Coronary artery (tissue), 2 donors: ENCODE data around the gene CNKSR3.
A peak's percentile ranks its signal among the peaks of the same experiment; 100 is the strongest.

Experiments used
- DNase-seq: peaks from one replicate; pipeline ENCODE4 v3.0.0-alpha.2; 2017; ENCODE audit warnings: low spot score
- H3K27ac ChIP-seq, 2 donors: fragments of 200-600 bp; sonication (generic); one replicate each; pipeline ENCODE4 v1.5.1; 2016 to 2019
- H3K4me3 ChIP-seq: fragments of 200-600 bp; sonication (generic); 2 replicates; pipeline ENCODE4 v1.5.1; 2016; ENCODE audit warnings: mild to moderate bottlenecking, moderate library complexity
- TF ChIP-seq, protein P1 (sequence below): fragments of 200-600 bp; sonication (generic); IDR thresholded peaks from one replicate; pipeline ENCODE4 v1.5.1; 2019; ENCODE audit warnings: antibody characterized with exemption

Gene CNKSR3

DNA sequence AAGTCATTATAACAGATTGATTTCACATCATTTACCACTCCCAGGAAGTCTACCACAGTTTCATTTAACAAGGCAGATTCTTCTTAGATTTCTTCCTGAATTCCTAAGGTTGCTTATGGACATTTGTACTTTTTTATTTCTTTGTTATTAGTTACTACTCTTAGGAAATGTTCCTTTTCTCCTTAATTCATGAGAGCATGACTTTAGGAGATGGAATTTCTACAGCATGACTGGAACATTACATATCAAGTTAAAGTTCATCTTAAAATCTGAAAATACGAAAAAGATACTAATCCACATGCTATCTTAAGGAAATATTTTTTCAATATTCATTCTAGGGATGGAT, 22.3 kb downstream of the CNKSR3 start:
- no peak for DNase-seq
- TF ChIP-seq, protein P1, sequence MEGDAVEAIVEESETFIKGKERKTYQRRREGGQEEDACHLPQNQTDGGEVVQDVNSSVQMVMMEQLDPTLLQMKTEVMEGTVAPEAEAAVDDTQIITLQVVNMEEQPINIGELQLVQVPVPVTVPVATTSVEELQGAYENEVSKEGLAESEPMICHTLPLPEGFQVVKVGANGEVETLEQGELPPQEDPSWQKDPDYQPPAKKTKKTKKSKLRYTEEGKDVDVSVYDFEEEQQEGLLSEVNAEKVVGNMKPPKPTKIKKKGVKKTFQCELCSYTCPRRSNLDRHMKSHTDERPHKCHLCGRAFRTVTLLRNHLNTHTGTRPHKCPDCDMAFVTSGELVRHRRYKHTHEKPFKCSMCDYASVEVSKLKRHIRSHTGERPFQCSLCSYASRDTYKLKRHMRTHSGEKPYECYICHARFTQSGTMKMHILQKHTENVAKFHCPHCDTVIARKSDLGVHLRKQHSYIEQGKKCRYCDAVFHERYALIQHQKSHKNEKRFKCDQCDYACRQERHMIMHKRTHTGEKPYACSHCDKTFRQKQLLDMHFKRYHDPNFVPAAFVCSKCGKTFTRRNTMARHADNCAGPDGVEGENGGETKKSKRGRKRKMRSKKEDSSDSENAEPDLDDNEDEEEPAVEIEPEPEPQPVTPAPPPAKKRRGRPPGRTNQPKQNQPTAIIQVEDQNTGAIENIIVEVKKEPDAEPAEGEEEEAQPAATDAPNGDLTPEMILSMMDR = no peak
- H3K4me3 ChIP-seq = no peak overlapping the region
- no peak overlapping the region for H3K27ac ChIP-seq

DNA sequence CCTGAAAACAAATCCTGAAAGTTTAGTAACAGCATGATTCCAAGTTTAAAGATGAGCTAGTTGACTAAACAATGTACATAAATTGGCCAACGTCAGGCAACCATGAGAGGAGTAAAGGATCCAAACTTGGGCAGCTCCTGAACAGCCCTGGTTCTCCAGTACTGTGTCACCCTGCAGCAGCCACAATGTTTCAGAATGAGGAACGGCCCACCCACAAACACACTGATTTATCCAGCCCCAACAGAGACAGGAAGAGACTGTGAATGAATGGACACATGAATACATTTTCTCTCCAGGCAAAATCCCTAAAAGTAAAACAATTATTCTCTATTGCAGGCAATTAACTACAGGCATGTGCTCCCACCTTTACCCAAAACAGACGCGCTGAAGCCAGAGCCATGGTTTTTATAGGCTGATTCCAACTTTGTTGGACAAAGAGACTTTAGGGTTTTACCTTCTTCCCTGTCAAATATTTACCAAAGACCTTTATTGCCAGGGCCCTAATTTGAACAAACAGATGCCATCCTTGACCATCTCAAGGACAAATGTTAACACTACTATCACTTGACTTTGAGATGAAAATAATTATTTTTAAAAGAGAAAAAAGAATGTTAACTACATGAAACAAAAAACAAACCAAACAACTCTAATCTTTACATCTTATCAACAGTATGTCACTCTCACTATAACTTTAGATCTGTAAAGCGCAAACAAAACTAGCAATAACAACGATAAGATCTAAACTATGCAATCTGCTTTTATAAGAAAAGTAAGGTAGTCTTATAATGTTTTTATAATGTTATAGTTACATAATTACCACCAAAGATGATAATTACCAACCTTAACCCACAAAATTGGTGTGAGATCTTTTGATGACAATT, 22.9 kb downstream of the CNKSR3 start:
- DNase-seq = no peak
- no peak overlapping the region for H3K4me3 ChIP-seq
- TF ChIP-seq, protein P1 = no peak
- H3K27ac ChIP-seq = no peak overlapping the region

DNA sequence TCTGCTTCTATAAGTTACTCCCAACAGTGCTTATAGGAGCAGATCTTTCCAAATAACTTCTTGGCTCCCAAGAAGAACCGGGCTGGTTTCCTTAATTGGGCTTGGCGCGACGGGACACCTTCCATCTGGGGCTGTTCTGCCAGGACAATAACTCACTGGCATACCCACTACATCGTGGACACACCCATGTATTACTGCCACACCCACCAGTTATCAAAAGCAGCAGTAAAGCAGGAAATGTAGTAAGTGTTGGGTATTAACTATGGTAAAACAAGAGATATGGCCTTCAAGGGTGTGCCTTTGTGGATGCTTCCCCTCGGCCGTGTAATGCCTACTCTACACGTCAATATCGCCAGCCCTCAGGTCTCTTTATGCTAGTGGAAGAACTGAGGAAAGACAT, 24.7 kb downstream of the CNKSR3 start:
- no peak for DNase-seq
- TF ChIP-seq, protein P1 = no peak
- no peak overlapping the region for H3K4me3 ChIP-seq
- no peak overlapping the region for H3K27ac ChIP-seq

GRCh38 chr6:154484942-154485341, 25.5 kb downstream of the CNKSR3 start:
- DNase-seq = no peak
- TF ChIP-seq, protein P1 = no peak
- H3K4me3 ChIP-seq = no peak overlapping the region
- no peak overlapping the region for H3K27ac ChIP-seq

DNA sequence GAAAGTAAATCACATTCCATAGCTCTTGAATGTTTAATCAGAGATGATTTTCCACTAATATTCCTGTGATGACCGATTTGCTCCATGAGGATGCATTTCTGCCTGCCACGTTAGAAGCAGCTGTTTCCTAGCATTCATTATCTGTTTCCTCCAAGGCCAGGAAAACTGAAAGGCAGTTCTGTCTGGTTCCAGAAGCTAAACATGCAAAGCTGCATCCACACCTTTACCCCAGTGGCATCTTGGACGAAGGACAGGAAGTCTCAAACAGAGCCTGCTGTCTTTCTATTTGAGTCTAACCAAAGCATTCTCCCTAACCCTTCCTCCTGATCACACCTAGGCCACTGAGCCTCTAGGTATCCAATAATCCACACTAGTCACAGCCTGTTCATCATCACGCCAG, 27.6 kb downstream of the CNKSR3 start:
- no peak for DNase-seq
- Histone ChIP-seq H3K27ac (peak overlapping the region in 1 of 2 donors; percentile 50), H3K4me3 (no peak overlapping the region)
- TF ChIP-seq, protein P1 = no peak

- Histone ChIP-seq H3K4me3 (no peak overlapping the region), H3K27ac (no peak overlapping the region)
- TF ChIP-seq, protein P1 = no peak
- DNase-seq = no peak
These were observed 28.9 kb downstream of the CNKSR3 start for GRCh38 chr6:154481521-154482013.
